Right lobe of liver (tissue), 4 donors: Measurements from ENCODE around the gene KRTAP4-3.

Source experiments
- CTCF ChIP-seq, 4 donors: fragments of 200-600 bp in 3 of 4; fragments of 450-650 bp in 1 of 4; IDR thresholded peaks; one replicate each; pipeline versions ENCODE4 v1.5.1 to v1.8.0; 2016 to 2022; ENCODE audit warnings: antibody characterized with exemption in 4 of 4, mild to moderate bottlenecking in 2 of 4
- POLR2A ChIP-seq: fragments of 450-650 bp; IDR thresholded peaks from one replicate; pipeline ENCODE4 v1.6.1; 2017; ENCODE audit warnings: antibody characterized with exemption, mild to moderate bottlenecking
- donor health status: DM: no; HTN: no; CAD: no.
- donor health status: DM: no; HTN: no; CAD: no.
- donor health status: DM: no; HTN: yes; CAD: no.

GRCh38 chr17:41127371-41127770 lies 40.6 kb downstream of the KRTAP4-3 start:
- TF ChIP-seq POLR2A = no peak
- no peak for TF ChIP-seq CTCF (IDR thresholded peaks at IDR 0.05)
